T47D (cell line): ENCODE measurements around the gene GPR68.
"Not testable (repeated sequence)": the region's sequence is repeated elsewhere in the genome, so short reads cannot be mapped to it uniquely, and the experiment has no call there.

Experiments used
- DNase-seq, 2 experiments: peaks; one replicate each; pipeline versions ENCODE4 v3.0.0 to v3.0.0-alpha.2; 2011 to 2012; ENCODE audit warnings: low read depth in 1 of 2, low spot score in 1 of 2
- JUND ChIP-seq: IDR thresholded peaks from 2 replicates; pipeline ENCODE4 v1.6.1; 2012; ENCODE audit warnings: low read depth
- in situ Hi-C: cut with HindIII; loops from 2 replicates; pipeline ENCODE4 v1.10.0; 2016; ENCODE audit warnings: low sequenced_read_pairs, low pct_unique_long_range_greater_than_20kb

GPR68 gene

DNA sequence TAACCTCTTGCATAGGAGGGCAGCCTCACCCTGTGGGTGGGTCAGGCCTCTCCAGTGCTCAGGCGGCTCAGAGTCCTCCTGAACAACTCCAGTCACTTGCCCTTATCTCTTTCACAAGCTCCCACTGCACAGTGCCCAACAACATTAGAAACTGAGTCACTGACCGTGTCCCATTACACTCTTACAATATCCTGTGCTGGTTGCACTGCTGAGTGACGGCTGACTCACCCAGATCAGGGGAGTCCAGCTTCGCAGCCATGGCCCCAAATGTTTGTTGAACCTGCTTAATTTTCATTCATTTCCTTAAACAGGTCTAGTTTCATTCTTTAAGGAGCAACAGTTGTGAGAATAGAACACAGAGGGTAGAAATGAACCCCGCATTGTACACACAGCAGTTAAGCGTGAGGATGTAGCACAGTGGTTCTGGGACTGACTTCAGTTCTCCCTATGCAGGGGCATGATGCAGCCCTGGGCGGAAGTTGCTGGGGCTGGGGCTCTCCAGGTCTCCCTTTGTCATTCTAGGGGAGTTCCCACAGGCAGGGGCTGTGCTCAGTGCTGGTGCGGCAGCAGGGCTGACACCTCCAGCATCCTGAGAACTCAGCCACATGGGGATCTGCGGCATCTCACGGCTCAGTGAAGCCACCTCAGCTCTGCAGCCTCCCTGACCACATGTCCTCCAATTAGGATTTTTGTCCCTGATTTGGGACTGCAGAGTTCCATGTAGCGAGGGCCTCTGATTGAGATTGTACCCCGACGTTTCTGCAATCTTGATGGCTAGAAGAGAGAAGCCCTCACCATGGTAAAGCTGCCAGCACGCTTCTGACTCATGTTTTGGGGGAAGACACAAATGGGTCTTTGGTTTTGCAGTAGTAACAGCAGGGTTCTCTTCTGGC, 16.1 kb downstream of the GPR68 start:
- DNase-seq, result no peak
- no peak for TF ChIP-seq JUND
- in situ Hi-C loops, result no loop called here

- in situ Hi-C loops, result no loop called here
- no peak for DNase-seq
Measured at GRCh38 chr14:91227183-91227628, 17.3 kb downstream of the GPR68 start.

GRCh38 chr14:91226360-91226759, 18.1 kb downstream of the GPR68 start:
- in situ Hi-C loops, DNase-seq: not testable (repeated sequence)

More at GRCh38 chr14:91227183-91227628, 17.3 kb downstream of the GPR68 start:
- no peak for TF ChIP-seq JUND

- in situ Hi-C loops, result no loop called here
- no peak for DNase-seq
- TF ChIP-seq JUND, result no peak
Measured at GRCh38 chr14:91225025-91225424, 19.5 kb downstream of the GPR68 start.

DNA sequence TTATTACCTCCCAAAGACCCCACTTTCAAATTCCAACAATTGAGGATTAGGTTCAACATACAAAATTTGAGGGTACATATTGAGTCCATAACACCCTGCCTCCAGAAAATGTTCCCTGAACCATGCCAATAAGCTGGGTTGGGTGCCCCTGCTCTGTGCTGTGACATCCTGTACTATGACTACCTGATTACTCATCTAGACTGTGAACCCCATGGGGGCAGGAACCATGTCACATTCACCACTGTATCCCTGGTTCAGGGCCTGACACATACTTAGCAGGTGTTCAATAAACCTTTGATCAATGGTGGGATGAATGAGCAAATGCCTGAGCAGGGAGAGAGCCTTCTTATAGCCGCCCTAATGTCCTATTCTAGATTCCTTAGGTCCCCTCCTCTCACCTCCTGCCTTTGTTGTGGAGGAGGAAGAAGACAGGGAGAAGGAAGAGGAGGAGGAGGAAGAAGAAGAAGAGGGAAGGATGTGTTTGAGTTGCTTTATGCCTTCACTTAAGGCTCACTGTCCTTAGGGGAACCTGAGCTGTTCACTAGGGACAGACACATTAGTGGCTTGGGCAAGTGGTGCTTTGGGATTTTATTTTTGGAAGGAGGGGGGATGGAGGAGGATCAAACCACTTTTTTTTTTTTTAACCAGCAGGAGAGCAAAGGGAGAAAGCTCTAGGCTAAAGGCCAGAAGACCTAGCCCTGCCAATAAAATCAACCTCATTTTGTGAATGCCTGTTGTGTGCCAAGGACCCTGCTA, 21.3 kb downstream of the GPR68 start:
- no peak for DNase-seq
- in situ Hi-C loops, result no loop called here
- no peak for TF ChIP-seq JUND

DNA sequence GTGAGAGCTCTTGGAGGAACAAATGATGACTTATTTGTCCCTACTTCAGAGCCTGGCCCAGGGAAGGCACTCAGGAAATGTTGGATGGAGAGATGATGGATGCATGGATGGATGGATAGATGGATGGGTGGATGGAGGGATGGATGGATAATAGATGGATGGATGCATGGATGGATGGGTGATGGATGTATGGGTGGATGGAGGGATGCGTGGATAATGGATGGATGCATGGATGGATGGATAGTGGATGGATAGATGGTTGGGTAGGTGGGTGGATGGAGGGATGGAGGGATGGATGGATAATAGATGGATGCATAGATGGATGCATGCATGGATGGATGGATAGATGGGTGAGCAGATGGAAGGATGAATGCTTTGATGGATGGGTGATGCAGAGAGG, 23.2 kb downstream of the GPR68 start:
- no peak for DNase-seq
- in situ Hi-C loops, result no loop called here

DNA sequence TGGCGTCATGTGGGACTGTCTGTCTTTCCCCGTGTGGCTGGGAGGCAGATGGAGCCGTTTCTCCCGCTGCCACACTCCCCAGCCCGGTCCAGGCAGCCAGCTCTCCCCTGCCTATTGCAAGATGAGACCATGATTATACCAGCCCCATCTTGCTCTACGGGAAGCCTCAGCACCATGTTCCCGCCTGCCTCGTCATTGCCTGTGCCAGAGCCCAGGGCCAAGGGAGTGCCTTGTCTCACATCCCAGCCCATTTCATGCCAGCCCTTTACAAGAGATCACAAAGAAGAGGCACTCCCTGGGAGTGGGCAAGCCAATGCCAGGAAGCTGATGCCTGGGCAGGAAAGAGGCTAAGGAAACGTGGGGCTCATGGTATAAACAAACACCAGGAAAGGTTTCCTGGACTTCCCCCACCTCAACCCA, 23.9 kb downstream of the GPR68 start:
- no peak for DNase-seq
- in situ Hi-C loops, result no loop called here
- TF ChIP-seq JUND, result no peak

More for the DNA sequence above, 23.2 kb downstream of the GPR68 start:
- no peak for TF ChIP-seq JUND

DNA sequence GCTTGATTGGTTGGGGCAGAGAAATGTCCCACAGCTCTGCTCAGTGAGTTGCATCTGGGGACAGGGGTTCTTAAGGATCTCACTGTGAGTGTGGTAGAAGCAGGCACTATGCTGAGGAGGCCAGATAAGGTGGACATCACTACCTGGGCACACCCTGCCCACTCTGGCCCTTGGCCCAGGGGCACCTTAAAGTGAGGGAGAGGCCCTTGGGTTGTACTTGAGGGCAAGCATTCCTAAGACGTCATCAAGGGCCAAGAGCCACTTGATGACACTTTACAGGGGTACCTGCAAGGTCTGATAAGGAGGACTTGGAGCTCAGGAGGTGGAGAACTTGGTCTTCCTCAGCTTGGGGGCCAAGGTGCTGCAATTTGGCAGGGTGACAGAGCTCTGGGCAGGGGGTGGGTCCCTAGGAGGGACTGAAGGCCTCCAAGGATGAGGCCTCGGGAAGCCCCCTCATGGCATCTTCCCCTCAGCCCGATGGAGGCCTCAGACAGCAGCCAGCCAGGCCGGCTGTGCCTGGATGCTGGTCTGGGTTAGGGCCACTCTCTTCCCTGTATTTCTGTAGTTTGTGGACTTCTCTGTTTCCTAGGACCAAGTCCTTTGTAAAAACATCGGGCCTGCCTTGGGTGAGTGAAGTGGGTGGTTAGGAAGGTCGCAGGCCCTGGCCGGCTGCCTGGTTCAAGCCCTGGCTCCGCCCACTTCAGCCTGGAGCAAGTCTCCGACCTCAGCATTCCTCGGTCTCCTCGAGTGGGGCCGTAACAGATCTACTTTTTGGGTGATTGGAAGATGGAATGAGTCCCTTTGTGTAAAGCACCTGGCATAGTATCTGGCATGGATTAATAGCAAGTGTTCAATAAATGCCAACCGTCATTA, 24.8 kb downstream of the GPR68 start:
- in situ Hi-C loops, result no loop called here
- TF ChIP-seq JUND, result no peak
- DNase-seq, result no peak

DNA sequence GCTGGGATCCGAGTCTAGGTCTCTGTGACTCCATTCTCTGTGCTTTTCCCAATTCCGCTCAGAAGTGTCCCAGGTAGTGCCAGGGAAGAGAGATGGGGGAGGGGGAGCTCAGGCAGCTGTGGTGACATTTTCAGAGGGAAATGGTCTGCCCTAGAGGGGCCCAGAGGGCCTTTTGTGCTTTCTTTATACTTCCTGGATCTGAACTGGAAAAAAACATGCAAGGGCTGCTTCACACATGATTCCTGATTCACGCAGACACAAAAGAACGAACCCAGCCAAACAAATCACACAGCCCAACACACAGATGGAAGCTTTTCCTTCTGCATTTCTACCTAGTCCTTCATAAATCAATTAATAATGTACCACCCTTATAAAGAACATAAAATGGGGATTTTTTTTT, 26.5 kb downstream of the GPR68 start:
- no peak for TF ChIP-seq JUND
- in situ Hi-C loops, result no loop called here
- no peak for DNase-seq

DNA sequence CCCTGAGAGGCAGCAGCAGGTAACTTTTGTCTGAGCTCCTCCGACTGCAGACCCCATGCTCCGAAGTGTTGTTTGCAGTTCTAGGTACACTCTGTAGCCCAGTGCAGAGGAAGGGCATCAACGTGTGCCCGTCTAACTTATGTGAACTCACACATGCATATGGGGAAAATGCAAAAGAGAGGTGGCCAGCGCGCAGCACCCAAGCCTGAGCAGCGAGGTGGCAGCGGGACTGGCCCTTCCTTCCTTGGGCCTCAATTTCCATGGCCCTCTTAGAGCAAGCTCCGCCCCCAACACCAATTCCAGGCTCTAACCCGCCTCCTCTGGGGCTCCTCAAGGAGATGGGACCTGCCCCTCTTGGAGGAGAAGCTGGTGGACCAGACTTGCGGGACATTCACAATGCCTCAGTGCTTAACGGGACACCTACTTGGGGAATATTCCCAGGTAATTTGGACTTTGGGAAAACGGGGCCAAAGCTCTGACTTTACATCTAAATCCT, 27.7 kb downstream of the GPR68 start:
- TF ChIP-seq JUND, result no peak
- no peak for DNase-seq
- in situ Hi-C loops, result no loop called here

- DNase-seq, result no peak
- in situ Hi-C loops, result no loop called here
- TF ChIP-seq JUND, result no peak
Measured at GRCh38 chr14:91215381-91215780, 29.1 kb downstream of the GPR68 start.

- in situ Hi-C loops, result no loop called here
- no peak for DNase-seq
- TF ChIP-seq JUND, result no peak
Measured at GRCh38 chr14:91214306-91214705, 30.2 kb downstream of the GPR68 start.

DNA sequence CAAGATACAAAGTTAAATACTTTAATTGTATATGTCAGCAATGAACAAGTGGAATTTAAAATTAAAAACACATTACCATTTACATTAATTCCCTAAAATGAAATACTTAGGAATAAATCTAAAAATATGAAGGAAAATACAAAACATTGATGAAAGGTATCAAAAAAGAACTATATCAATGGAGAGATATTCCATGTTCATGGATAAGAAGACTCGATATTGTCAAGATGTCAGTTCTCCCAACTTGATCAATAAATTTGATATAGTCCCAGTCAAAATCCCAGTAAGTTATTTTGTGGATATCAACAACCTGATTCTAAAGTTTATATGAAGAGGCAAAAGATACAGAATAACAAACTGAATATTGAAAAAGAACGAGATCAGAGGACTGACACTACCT, 33.5 kb downstream of the GPR68 start:
- TF ChIP-seq JUND, result no peak
- in situ Hi-C loops, result no loop called here
- DNase-seq, result no peak
